ENCODE data around the gene AGAP1.

DNA sequence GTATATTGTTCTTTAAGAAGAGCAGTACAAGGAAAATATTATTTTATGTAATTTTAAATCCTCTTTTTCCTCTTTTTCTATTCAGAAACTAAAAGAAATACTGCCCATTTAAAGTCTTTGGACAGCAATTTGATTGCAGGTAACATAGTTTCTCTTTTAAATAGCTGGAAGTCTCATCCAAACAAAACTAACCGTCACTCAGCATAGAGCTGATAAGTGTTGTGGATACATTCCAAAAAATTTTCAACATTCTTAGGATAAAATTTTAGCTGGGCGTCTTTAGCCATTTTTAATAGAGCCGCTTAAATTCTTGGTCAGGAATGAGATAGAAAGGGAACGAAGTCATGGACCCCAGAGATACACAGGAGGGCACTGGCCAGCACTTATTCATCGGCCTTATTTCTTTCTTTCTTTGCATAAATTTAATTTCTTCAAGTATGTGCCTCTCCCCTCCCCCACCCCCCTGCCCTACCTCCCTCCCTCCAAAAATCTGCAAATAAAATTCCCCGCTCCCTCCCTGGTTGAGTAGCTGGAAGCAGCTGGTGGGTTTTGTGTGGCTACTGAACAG, 592.6 kb downstream of the AGAP1 start:
- TF ChIP-seq, protein P1, sequence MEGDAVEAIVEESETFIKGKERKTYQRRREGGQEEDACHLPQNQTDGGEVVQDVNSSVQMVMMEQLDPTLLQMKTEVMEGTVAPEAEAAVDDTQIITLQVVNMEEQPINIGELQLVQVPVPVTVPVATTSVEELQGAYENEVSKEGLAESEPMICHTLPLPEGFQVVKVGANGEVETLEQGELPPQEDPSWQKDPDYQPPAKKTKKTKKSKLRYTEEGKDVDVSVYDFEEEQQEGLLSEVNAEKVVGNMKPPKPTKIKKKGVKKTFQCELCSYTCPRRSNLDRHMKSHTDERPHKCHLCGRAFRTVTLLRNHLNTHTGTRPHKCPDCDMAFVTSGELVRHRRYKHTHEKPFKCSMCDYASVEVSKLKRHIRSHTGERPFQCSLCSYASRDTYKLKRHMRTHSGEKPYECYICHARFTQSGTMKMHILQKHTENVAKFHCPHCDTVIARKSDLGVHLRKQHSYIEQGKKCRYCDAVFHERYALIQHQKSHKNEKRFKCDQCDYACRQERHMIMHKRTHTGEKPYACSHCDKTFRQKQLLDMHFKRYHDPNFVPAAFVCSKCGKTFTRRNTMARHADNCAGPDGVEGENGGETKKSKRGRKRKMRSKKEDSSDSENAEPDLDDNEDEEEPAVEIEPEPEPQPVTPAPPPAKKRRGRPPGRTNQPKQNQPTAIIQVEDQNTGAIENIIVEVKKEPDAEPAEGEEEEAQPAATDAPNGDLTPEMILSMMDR (IDR thresholded peaks at IDR 0.05): no peak
- no peak for TF ChIP-seq EP300 (IDR thresholded peaks at IDR 0.05)
